ENCODE data around the gene FBRSL1. TPM values are rescaled to one million over a fixed set of nuclear protein-coding genes. Genes with fewer than 3 reads are reported as not detected.
"Not testable (repeated sequence)": the region's sequence is repeated elsewhere in the genome, so short reads cannot be mapped to it uniquely, and the experiment has no call there.

FBRSL1 gene
- 3.2 and 17.1 TPM in 2 replicates for total RNA-seq

GRCh38 chr12:132489602-132490266 is at the start of gene FBRSL1:
TSS of gene FBRSL1 (plus strand) at chr12:132490151.
- no peaks in the 10 kb centered on the region for H3K36me3 ChIP-seq (ENCODE audit: control insufficient read depth, insufficient read depth, low read length)
- no peaks in the 10 kb centered on the region for H3K27me3 ChIP-seq (ENCODE audit: control insufficient read depth, insufficient read depth, low read length)
- peak within 1 kb of the TSS; percentile 57 for H3K4me3 ChIP-seq (ENCODE audit: low read depth, low read length)
- TF ChIP-seq CTCF (IDR thresholded peaks at IDR 0.05; ENCODE audit: insufficient read depth, low read length, severe bottlenecking) = no peak
- DNase-seq (ENCODE audit: low read depth) (peak; percentile 34), FAIRE-seq (no peak)

- not testable (repeated sequence) for H3K4me3 ChIP-seq (ENCODE audit: low read depth, low read length); H3K27me3 ChIP-seq (ENCODE audit: control insufficient read depth, insufficient read depth, low read length); FAIRE-seq; H3K36me3 ChIP-seq (ENCODE audit: control insufficient read depth, insufficient read depth, low read length); DNase-seq (ENCODE audit: low read depth)
Measured at GRCh38 chr12:132440420-132440819, 49.5 kb upstream of the FBRSL1 start.

- DNase-seq (ENCODE audit: low read depth) = no peak
- no peaks in the 10 kb centered on the region for H3K36me3 ChIP-seq (ENCODE audit: control insufficient read depth, insufficient read depth, low read length)
- H3K27me3 ChIP-seq (ENCODE audit: control insufficient read depth, insufficient read depth, low read length) = peaks cover 2% of the 10 kb centered on the region
- no peak for FAIRE-seq
- H3K4me3 ChIP-seq (ENCODE audit: low read depth, low read length) = no peak overlapping the region
- no peak for TF ChIP-seq CTCF (IDR thresholded peaks at IDR 0.05; ENCODE audit: insufficient read depth, low read length, severe bottlenecking)
Measured at GRCh38 chr12:132441871-132442863, 47.8 kb upstream of the FBRSL1 start.

- Histone ChIP-seq H3K27me3 (ENCODE audit: control insufficient read depth, insufficient read depth, low read length) (no peaks in the 10 kb centered on the region), H3K4me3 (ENCODE audit: low read depth, low read length) (no peak overlapping the region), H3K36me3 (ENCODE audit: control insufficient read depth, insufficient read depth, low read length) (no peaks in the 10 kb centered on the region)
- FAIRE-seq = no peak
- no peak for DNase-seq (ENCODE audit: low read depth)
- no peak for TF ChIP-seq CTCF (IDR thresholded peaks at IDR 0.05; ENCODE audit: insufficient read depth, low read length, severe bottlenecking)
Measured at GRCh38 chr12:132443091-132443490, 46.9 kb upstream of the FBRSL1 start.

- FAIRE-seq (no peak), DNase-seq (ENCODE audit: low read depth) (no peak)
- no peaks in the 10 kb centered on the region for H3K27me3 ChIP-seq (ENCODE audit: control insufficient read depth, insufficient read depth, low read length)
- H3K36me3 ChIP-seq (ENCODE audit: control insufficient read depth, insufficient read depth, low read length) = no peaks in the 10 kb centered on the region
- H3K4me3 ChIP-seq (ENCODE audit: low read depth, low read length) = no peak overlapping the region
- TF ChIP-seq CTCF (IDR thresholded peaks at IDR 0.05; ENCODE audit: insufficient read depth, low read length, severe bottlenecking) = no peak
Measured at GRCh38 chr12:132444283-132444682, 45.7 kb upstream of the FBRSL1 start.
